H1 (cell line): ENCODE measurements around the gene CYP2J2. TPM values are rescaled to one million over a fixed set of nuclear protein-coding genes. Genes with fewer than 3 reads are reported as not detected.

Experiments
- CTCF ChIA-PET: fragments of 300-600 bp; sonication (Branson Sonifier 250); formaldehyde crosslinking; loops from one replicate; lab custom pipeline; 2021; ENCODE audit not compliant: partially characterized antibody; lab: Charles Lee
- POLR2A ChIA-PET: fragments of 300-600 bp; sonication (Branson Sonifier 250); formaldehyde crosslinking; loops from one replicate; lab custom pipeline; 2021; ENCODE audit warnings: inconsistent platforms; ENCODE audit not compliant: partially characterized antibody; lab: Charles Lee
- DNase-seq, 2 experiments: peaks; one replicate each; pipeline versions ENCODE4 v3.0.0 to v3.0.0-alpha.2; 2010 to 2022; ENCODE audit warnings: low spot score in 2 of 2, low read depth in 1 of 2, mixed read lengths in 1 of 2
- FAIRE-seq: peaks from 2 replicates; lab custom pipeline; 2011; peaks lifted over from hg19 to GRCh38; lab: Jason Lieb, UNC
- H2AFZ ChIP-seq: 2 replicates; pipeline ENCODE4 v1.8.1; 2012; ENCODE audit warnings: low read length, inconsistent platforms
- H2AK5ac ChIP-seq: 2 replicates; pipeline ENCODE4 v1.6.1; 2013; ENCODE audit warnings: low read depth, low read length
- H2BK120ac ChIP-seq: replicated peaks from 2 replicates; pipeline ENCODE3; 2013; ENCODE audit warnings: low read depth, low read length, inconsistent platforms
- H2BK12ac ChIP-seq: 2 replicates; pipeline ENCODE4 v1.6.1; 2013; ENCODE audit warnings: low read depth, low read length
- H2BK15ac ChIP-seq: 2 replicates; pipeline ENCODE4 v1.6.1; 2013; ENCODE audit warnings: low read length
- H2BK20ac ChIP-seq: 2 replicates; pipeline ENCODE4 v1.6.1; 2013; ENCODE audit warnings: low read length
- H2BK5ac ChIP-seq: 2 replicates; pipeline ENCODE4 v1.6.1; 2013; ENCODE audit warnings: low read depth, low read length
- H3K14ac ChIP-seq: 2 replicates; pipeline ENCODE4 v1.6.1; 2013; ENCODE audit warnings: inconsistent platforms; ENCODE audit not compliant: insufficient read length
- H3K18ac ChIP-seq: 2 replicates; pipeline ENCODE4 v1.6.1; 2013; ENCODE audit warnings: low read length; ENCODE audit errors: extremely low read depth
- H3K23ac ChIP-seq: 2 replicates; pipeline ENCODE4 v1.6.1; 2013; ENCODE audit warnings: inconsistent platforms; ENCODE audit not compliant: insufficient read length
- H3K23me2 ChIP-seq: 2 replicates; pipeline ENCODE4 v1.6.1; 2013; ENCODE audit warnings: low read depth, low read length
- H3K27ac ChIP-seq: 2 replicates; pipeline ENCODE4 v1.6.1; 2011; ENCODE audit warnings: low read depth, low read length, inconsistent platforms
- H3K27me3 ChIP-seq, 4 experiments: replicated peaks in 1 of 4; 1 replicate in 1 of 4; 2 replicates in 3 of 4; pipeline versions ENCODE4 v1.6.1 to v1.8.1; 2011 to 2013; ENCODE audit warnings: low read length in 3 of 4, mild to moderate bottlenecking in 3 of 4, inconsistent platforms in 2 of 4, mixed read lengths in 2 of 4, moderate library complexity in 1 of 4; ENCODE audit not compliant: control insufficient read depth in 3 of 4, insufficient read depth in 3 of 4; ENCODE audit errors: extremely low read depth in 1 of 4
- H3K36me3 ChIP-seq, 4 experiments: 2 replicates each; pipeline versions ENCODE4 v1.6.1 to v1.8.1; 2011 to 2013; ENCODE audit warnings: mild to moderate bottlenecking in 4 of 4, low read length in 3 of 4, moderate library complexity in 2 of 4, control low read depth in 1 of 4, inconsistent platforms in 1 of 4; ENCODE audit not compliant: insufficient read depth in 4 of 4, control insufficient read depth in 2 of 4
- H3K4ac ChIP-seq: replicated peaks from 2 replicates; pipeline ENCODE3; 2013; ENCODE audit warnings: low read length, low read depth, mixed read lengths, inconsistent platforms; ENCODE audit not compliant: insufficient read length
- H3K4me1 ChIP-seq, 4 experiments: replicated peaks in 1 of 4; 1 replicate in 1 of 4; 2 replicates in 3 of 4; pipeline versions ENCODE4 v1.6.1 to v1.8.1; 2011 to 2013; ENCODE audit warnings: low read length in 3 of 4, inconsistent platforms in 2 of 4, mixed read lengths in 1 of 4; ENCODE audit not compliant: insufficient read depth in 4 of 4, control insufficient read depth in 3 of 4
- H3K4me2 ChIP-seq, 2 experiments: 2 replicates each; pipeline versions ENCODE4 v1.6.1 to v1.8.1; 2011 to 2013; ENCODE audit warnings: low read depth in 2 of 2, low read length in 2 of 2, control low read depth in 1 of 2, inconsistent platforms in 1 of 2, mild to moderate bottlenecking in 1 of 2; ENCODE audit not compliant: insufficient read depth in 1 of 2
- H3K4me3 ChIP-seq, 4 experiments: fragments of 200-600, 300-600 bp in 1 of 4; sonication (generic), shearing (Covaris generic), sonication (Bioruptor Twin) in 1 of 4; 2 replicates each; pipeline versions ENCODE4 v1.5.1 to v1.8.1; 2011 to 2016; ENCODE audit warnings: low read length in 4 of 4, low read depth in 3 of 4, control low read depth in 2 of 4, inconsistent platforms in 2 of 4, mild to moderate bottlenecking in 2 of 4, mixed read lengths in 1 of 4, moderate library complexity in 1 of 4; ENCODE audit not compliant: insufficient read depth in 2 of 4; ENCODE audit errors: extremely low read depth in 1 of 4
- H3K56ac ChIP-seq: replicated peaks from 2 replicates; pipeline ENCODE3; 2013; ENCODE audit warnings: low read depth, mild to moderate bottlenecking, mixed read lengths, low read length, inconsistent platforms; ENCODE audit not compliant: insufficient read length
- H3K79me1 ChIP-seq: 2 replicates; pipeline ENCODE4 v1.6.1; 2013; ENCODE audit warnings: low read depth, low read length, control low read depth
- H3K79me2 ChIP-seq, 2 experiments: 2 replicates each; pipeline versions ENCODE4 v1.6.1 to v1.8.1; 2012 to 2013; ENCODE audit warnings: low read length in 2 of 2, mild to moderate bottlenecking in 2 of 2, inconsistent platforms in 1 of 2; ENCODE audit not compliant: insufficient read depth in 2 of 2, control insufficient read depth in 1 of 2
- H3K9ac ChIP-seq, 4 experiments: replicated peaks in 1 of 4; 1 replicate in 1 of 4; 2 replicates in 3 of 4; pipeline versions ENCODE4 v1.6.1 to v1.8.1; 2011 to 2013; ENCODE audit warnings: low read depth in 3 of 4, low read length in 3 of 4, control low read depth in 2 of 4, mild to moderate bottlenecking in 2 of 4, moderate library complexity in 2 of 4, inconsistent platforms in 1 of 4; ENCODE audit errors: extremely low read depth in 1 of 4
- H3K9me3 ChIP-seq, 2 experiments: 2 replicates each; pipeline versions ENCODE4 v1.6.1 to v1.8.1; 2012 to 2013; ENCODE audit warnings: mild to moderate bottlenecking in 2 of 2, moderate library complexity in 2 of 2, control low read depth in 1 of 2, inconsistent platforms in 1 of 2, low read depth in 1 of 2, low read length in 1 of 2, mixed read lengths in 1 of 2; ENCODE audit not compliant: insufficient read depth in 2 of 2
- H4K20me1 ChIP-seq, 2 experiments: replicated peaks in 1 of 2; 2 replicates each; pipeline versions ENCODE3 to v1.8.1; 2011 to 2013; ENCODE audit warnings: inconsistent platforms in 2 of 2, low read length in 2 of 2, mild to moderate bottlenecking in 1 of 2; ENCODE audit not compliant: insufficient read depth in 2 of 2, control insufficient read depth in 1 of 2
- H4K5ac ChIP-seq: 2 replicates; pipeline ENCODE4 v1.6.1; 2013; ENCODE audit warnings: low read length, low read depth, mixed read lengths, inconsistent platforms; ENCODE audit not compliant: insufficient read length
- H4K8ac ChIP-seq: 2 replicates; pipeline ENCODE4 v1.8.0; 2013; ENCODE audit warnings: mild to moderate bottlenecking, moderate library complexity, low read length, inconsistent platforms; ENCODE audit not compliant: insufficient read depth; ENCODE audit errors: extremely low read depth
- H4K91ac ChIP-seq: replicated peaks from 2 replicates; pipeline ENCODE3; 2013; ENCODE audit warnings: low read length, mixed read lengths, inconsistent platforms; ENCODE audit not compliant: insufficient read length
- EGR1 ChIP-seq: IDR thresholded peaks from 2 replicates; pipeline ENCODE4 v1.6.1; 2011; ENCODE audit warnings: low read depth, low read length, borderline replicate concordance
- MAFK ChIP-seq: IDR thresholded peaks from 2 replicates; pipeline ENCODE4 v1.6.1; 2012; ENCODE audit warnings: low read depth, mild to moderate bottlenecking, improper control_type of control experiment, low read length
- MAX ChIP-seq: IDR thresholded peaks from 2 replicates; pipeline ENCODE4 v1.6.1; 2012; ENCODE audit warnings: inconsistent platforms
- NANOG ChIP-seq: IDR thresholded peaks from 2 replicates; pipeline ENCODE4 v1.6.1; 2011; ENCODE audit warnings: low read length, low read depth, mild to moderate bottlenecking, inconsistent platforms; ENCODE audit not compliant: insufficient read depth, poor library complexity, severe bottlenecking
- RBBP5 ChIP-seq: IDR thresholded peaks from 2 replicates; pipeline ENCODE4 v1.7.1; 2012; ENCODE audit warnings: low read depth, mild to moderate bottlenecking, inconsistent platforms, low read length, moderate library complexity, borderline replicate concordance
- SAP30 ChIP-seq: fragments of 300-600 bp; sonication (generic); IDR thresholded peaks from 2 replicates; pipeline ENCODE4 v1.7.1; 2012; ENCODE audit warnings: low read length, moderate library complexity, mild to moderate bottlenecking, inconsistent platforms; ENCODE audit not compliant: insufficient read depth, insufficient replicate concordance
- SIN3A ChIP-seq, 2 experiments: IDR thresholded peaks in 1 of 2; conservative IDR thresholded peaks in 1 of 2; 2 replicates each; pipeline ENCODE4 v1.6.1; 2011 to 2012; ENCODE audit warnings: low read length in 2 of 2, improper control_type of control experiment in 1 of 2, low read depth in 1 of 2, mild to moderate bottlenecking in 1 of 2
- SIRT6 ChIP-seq: IDR thresholded peaks from one replicate; pipeline ENCODE4 v1.7.1; 2012; ENCODE audit warnings: low read length, inconsistent platforms
- SRF ChIP-seq: IDR thresholded peaks from 2 replicates; pipeline ENCODE4 v1.6.1; 2011; ENCODE audit warnings: mild to moderate bottlenecking, low read depth, low read length, moderate library complexity
- SUZ12 ChIP-seq: fragments of 200-600 bp; sonication (generic); IDR thresholded peaks from 2 replicates; pipeline ENCODE4 v1.6.1; 2012; ENCODE audit warnings: mild to moderate bottlenecking, inconsistent platforms, low read length, moderate library complexity, mixed read lengths
- TAF7 ChIP-seq: optimal IDR thresholded peaks from 2 replicates; pipeline ENCODE3; 2011; ENCODE audit warnings: low read depth, mild to moderate bottlenecking, inconsistent platforms, low read length, moderate library complexity, borderline replicate concordance
- ZNF274 ChIP-seq: IDR thresholded peaks from 2 replicates; pipeline ENCODE4 v1.7.0; 2012; ENCODE audit warnings: low read length, borderline replicate concordance; ENCODE audit errors: extremely low read depth
- WGBS, 2 experiments: shearing (Covaris generic) in 1 of 2; methylation state at CpG; one replicate each; pipeline versions ENCODE4 v1.1.6 to v1.1.7; 2013 to 2015; ENCODE audit warnings: low lambda C conversion rate in 2 of 2, mixed read lengths in 2 of 2, inconsistent platforms in 1 of 2, low coverage in 1 of 2, missing lambda C conversion rate in 1 of 2; ENCODE audit not compliant: insufficient replicate concordance in 2 of 2, insufficient coverage in 1 of 2, insufficient read length in 1 of 2; ENCODE audit errors: extremely low coverage in 1 of 2, missing lambda C conversion rate in 1 of 2; 5-methylcytosine and 5-hydroxymethylcytosine counted together
- polyA plus RNA-seq, 7 experiments: library from polyadenylated mRNA; depleted of rRNA in 3 of 7; stranded (reverse) in 5 of 7; unstranded in 2 of 7; fragments of >200 nt in 5 of 7; fragments of 200-250 nt in 2 of 7; gene quantifications; 1 replicate in 5 of 7; 2 replicates in 1 of 7; 4 replicates in 1 of 7; pipeline versions ENCODE4 v1.2.1 to v1.2.3, GENCODE V29; 2011 to 2013; ENCODE audit warnings: missing spikeins in 2 of 7, mixed read lengths in 2 of 7
- total RNA-seq: library from RNA; stranded (reverse); fragmentation: NEBNext Ultra II Directional; extraction: Animal tissue kit (Norgen Biotek cat#: 25700); gene quantifications from 2 replicates; pipeline ENCODE4 v1.2.1, GENCODE V29; 2021

CYP2J2 gene
- total and polyA plus RNA-seq, 2 of the 8 experiments (the other 6 are each of a cell fraction or from before 2014, with no cell fraction given) = 0.59 to 2.1 TPM

GRCh38 chr1:59972216-59972927, 45.8 kb upstream of the CYP2J2 start:
- H2BK15ac ChIP-seq = no peak overlapping the region
- H4K20me1 ChIP-seq = no peaks in the 10 kb centered on the region
- no peak overlapping the region for H2BK20ac ChIP-seq
- no peak overlapping the region for H2BK5ac ChIP-seq
- H4K8ac ChIP-seq = no peak overlapping the region
- CTCF ChIA-PET = interaction anchor here (0.9 to 3.7 kb wide), 25 partner anchors 9 to 1937 kb away, joined by 3 to 43 read pairs (median 4); no protein-coding TSS in a partner anchor
- H3K9me3 ChIP-seq = no peaks in the 10 kb centered on the region
- no peaks in the 10 kb centered on the region; a peak in 1 of 7 replicates for H3K27me3 ChIP-seq
- H3K56ac ChIP-seq = no peak overlapping the region
- H3K4me1 ChIP-seq = peaks cover 0 to 2% (median under 1%) of the 10 kb centered on the region in 4 experiments; a peak in 3 of 7 replicates
- H3K4ac ChIP-seq = no peak overlapping the region
- H2AFZ ChIP-seq = no peak overlapping the region
- H3K23me2 ChIP-seq = no peaks in the 10 kb centered on the region
- no peak overlapping the region for H3K14ac ChIP-seq
- no peak overlapping the region for H4K5ac ChIP-seq
- no peak overlapping the region for H4K91ac ChIP-seq
- no peak overlapping the region for H3K4me2 ChIP-seq
- H3K23ac ChIP-seq = no peak overlapping the region
- no peak overlapping the region for H3K9ac ChIP-seq
- H3K27ac ChIP-seq = no peak overlapping the region
- H3K36me3 ChIP-seq = no peaks in the 10 kb centered on the region
- H3K79me2 ChIP-seq = no peaks in the 10 kb centered on the region
- no peak overlapping the region for H2BK12ac ChIP-seq
- H2AK5ac ChIP-seq = no peak overlapping the region
- DNase-seq (no peak), FAIRE-seq (no peak)
- no peak overlapping the region for H3K18ac ChIP-seq
- H3K79me1 ChIP-seq = no peaks in the 10 kb centered on the region
- WGBS, 2 experiments = 89% methylated on average over 20 of the region's 20 CpGs; no CpG with 5 or more reads in 1 of the 2 experiments
- H3K4me3 ChIP-seq = no peak overlapping the region
- POLR2A ChIA-PET = interaction anchor here (0.6 kb wide), 1 partner anchor 142 kb away, joined by 3 read pairs; no protein-coding TSS in a partner anchor
- H2BK120ac ChIP-seq = no peak overlapping the region
- TF ChIP-seq SIN3A (conservative IDR thresholded peaks at IDR 0.05 in 1 of 2, IDR thresholded peaks at IDR 0.05 in 1 of 2; ENCODE audit: low read depth in 1 of 2, low read length in 2 of 2) = no peak
- no peak for TF ChIP-seq RBBP5
- TF ChIP-seq SIRT6 = no peak
- no peak for TF ChIP-seq TAF7
- no peak for TF ChIP-seq NANOG
- no peak for TF ChIP-seq MAX
- TF ChIP-seq SUZ12 = no peak
- no peak for TF ChIP-seq SRF
- TF ChIP-seq ZNF274 = no peak
- TF ChIP-seq MAFK = no peak
- no peak for TF ChIP-seq SAP30
- no peak for TF ChIP-seq EGR1
